GM21515 (cell line): ENCODE results near the gene SUPT3H.
"Not testable (repeated sequence)": the region's sequence is repeated elsewhere in the genome, so short reads cannot be mapped to it uniquely, and the experiment has no call there.

Source experiments
- ATAC-seq: cut with Tn5 transposase; IDR thresholded peaks from one replicate; pipeline ENCODE4 v1.9.1; 2021; ENCODE audit not compliant: unreplicated experiment

SUPT3H gene

GRCh38 chr6:45327956-45328522 lies 49.7 kb downstream of the SUPT3H start, which contains the start of gene RUNX2:
RUNX2 (plus strand) TSS chr6:45328330; CDS start chr6:45328727, 397 bp downstream.
- no peak for ATAC-seq

DNA sequence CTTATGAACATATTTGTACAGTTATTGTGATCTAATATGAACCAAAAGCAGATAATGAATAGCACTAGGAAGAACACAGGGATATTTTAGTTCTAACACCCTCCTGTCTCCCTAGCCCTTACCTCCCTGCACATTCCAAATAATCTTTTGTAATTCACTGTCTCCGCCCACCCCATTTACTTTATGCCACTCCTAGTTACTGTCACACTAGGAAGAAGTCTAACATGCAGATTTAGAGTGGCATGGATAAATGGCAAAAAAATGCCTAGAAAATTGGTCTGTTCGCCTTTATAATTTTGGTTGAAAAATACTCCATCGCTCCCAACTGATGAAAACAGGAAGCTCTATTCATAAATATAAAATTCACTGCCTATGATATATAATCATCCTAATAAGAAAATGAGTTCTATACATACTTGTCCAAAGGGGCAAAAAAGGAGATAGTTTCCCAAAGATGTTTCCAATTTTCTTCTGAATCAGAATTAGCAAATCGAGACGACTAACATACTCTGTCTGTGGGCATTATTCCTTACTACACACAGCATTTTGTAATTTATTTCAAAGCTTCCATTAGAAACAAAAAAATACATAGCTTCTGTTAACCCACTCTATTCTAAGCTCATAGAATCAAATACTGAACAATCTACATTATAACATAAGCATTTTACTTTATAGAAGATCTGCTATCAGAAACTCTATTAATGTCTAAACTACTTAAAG lies 50.9 kb downstream of the SUPT3H start:
- ATAC-seq: no peak

- ATAC-seq: no peak
These were observed 54.0 kb downstream of the SUPT3H start for GRCh38 chr6:45323656-45324224.

- no peak for ATAC-seq
These were observed 57.4 kb downstream of the SUPT3H start for GRCh38 chr6:45320349-45320748.

GRCh38 chr6:45314146-45314545 lies 63.6 kb downstream of the SUPT3H start:
- no peak for ATAC-seq

DNA sequence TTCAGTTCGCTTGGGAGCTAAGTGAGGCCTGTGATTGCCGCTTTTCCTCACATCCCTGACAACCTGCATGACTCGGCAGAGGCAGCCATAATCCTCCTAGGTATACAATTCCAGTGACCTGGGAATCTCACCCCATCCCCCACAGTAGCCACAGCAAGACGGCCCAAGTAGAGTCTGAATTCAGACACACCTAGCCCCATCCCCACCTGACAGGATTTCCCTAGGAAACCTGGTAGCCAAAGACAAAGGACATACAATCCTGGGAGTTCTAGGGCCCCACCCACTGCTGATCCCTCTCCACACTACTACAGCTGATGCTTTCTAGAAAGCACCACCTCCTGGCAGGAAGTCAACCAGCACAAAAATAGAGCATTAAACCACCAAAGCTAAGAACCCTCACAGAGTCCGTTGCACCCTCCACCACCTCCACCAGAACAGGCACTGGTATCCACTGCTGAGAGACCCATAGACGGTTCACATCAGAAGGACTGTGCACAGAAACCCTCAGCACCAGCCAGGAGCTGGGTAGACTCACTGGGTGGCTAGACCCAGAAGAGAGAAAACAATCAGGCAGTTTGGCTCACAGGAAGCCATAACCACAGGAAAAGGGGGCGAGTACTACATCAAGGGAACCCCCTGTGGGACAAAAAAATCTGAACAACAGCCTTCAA lies 67.5 kb downstream of the SUPT3H start:
- no peak for ATAC-seq

- no peak for ATAC-seq
These were observed 72.2 kb downstream of the SUPT3H start for GRCh38 chr6:45305546-45305945.

GRCh38 chr6:45302832-45303231 lies 74.9 kb downstream of the SUPT3H start:
- no peak for ATAC-seq

DNA sequence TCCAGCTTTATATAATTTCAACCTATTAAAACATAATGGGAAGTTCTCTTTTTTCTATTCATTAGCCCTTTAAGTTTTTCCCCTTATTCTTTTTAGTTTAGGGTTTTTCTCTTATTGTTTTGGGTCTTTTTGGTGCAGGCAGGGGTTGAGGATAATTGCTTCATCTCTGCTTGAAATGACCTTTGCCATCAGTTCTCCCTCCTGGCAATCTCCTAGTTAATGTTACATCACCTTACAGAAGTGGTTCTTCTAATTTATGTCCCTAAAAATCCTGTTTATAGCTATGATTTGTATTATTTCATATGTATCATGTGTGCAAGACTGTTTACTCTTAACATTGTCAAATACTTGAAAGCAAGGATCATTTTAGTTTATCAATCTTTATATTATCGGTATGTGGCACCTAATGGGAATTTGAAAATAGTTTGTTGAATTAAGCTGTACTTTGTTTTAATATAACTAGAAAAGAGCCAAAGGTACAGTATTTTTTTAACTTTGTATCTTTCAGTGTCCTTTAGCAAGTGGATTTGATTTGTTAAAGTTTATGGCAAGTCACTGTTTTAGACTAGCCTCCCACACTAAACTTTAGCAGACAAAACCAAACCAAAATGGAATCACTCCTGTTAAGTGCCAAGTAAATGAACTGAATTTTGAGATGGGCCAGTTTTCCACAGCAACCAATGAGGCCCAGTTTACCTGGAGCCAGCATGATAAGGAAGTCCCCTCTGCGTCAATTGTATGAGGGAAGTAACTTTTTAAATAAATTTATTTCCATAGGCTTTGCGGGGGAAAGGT lies 76.2 kb downstream of the SUPT3H start:
- ATAC-seq: no peak

GRCh38 chr6:45300736-45301135 lies 77.0 kb downstream of the SUPT3H start:
- no peak for ATAC-seq

DNA sequence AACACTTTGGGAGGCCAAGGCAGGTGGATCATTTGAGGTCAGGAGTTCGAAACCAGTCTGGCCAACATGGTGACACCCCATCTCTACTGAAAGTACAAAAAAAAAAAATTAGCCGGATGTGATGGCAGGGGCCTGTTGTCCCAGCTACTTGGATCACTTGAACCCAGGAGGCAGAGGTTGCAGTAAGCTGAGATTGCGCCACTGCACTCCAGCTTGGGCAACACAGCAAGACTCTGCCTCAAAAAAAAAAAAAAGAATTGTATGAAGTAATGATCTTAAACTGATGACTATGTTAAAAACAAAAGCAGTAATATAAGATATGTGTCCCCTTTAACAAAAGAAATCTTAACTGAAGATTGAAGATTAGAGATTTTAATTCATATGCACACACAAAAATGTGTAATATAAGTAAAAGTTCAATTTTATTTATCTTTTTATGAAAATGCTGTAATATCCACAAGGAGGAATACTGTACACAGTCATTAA lies 78.6 kb downstream of the SUPT3H start:
- ATAC-seq: no peak

GRCh38 chr6:45297320-45297719 lies 80.4 kb downstream of the SUPT3H start:
- no peak for ATAC-seq

DNA sequence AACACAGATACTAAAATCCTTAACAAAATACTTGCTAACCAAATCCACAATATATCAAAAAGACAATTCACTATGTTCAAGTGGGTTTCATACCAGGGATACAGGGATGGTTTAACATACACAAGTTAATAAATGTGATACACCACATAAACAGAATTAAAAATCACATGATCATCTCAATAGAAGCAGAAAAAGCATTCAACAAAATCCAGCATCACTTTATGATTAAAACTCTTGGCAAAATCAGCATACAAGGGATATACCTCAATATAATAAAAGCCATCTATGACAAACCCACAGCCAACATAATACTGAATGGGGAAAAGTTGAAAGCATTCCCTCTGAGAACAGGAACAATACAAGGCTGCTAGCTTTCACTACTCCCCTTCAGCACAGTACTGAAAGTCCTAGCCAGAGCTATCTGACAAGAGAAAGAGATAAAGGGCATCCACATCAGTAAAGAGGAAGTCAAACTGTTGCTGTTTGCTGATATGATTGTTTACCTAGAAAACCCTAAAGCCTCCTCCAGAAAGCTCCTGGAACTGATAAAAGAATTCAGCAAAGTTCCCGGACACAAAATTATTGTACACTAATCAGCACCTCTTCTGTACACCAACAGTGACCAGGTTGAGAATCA lies 83.6 kb downstream of the SUPT3H start:
- ATAC-seq: not testable (repeated sequence)

- ATAC-seq: no peak
These were observed 84.4 kb downstream of the SUPT3H start for GRCh38 chr6:45293306-45293705.

- no peak for ATAC-seq
These were observed 87.8 kb downstream of the SUPT3H start for GRCh38 chr6:45289751-45290514.

- not testable (repeated sequence) for ATAC-seq
These were observed 91.0 kb downstream of the SUPT3H start for GRCh38 chr6:45286707-45287106.

DNA sequence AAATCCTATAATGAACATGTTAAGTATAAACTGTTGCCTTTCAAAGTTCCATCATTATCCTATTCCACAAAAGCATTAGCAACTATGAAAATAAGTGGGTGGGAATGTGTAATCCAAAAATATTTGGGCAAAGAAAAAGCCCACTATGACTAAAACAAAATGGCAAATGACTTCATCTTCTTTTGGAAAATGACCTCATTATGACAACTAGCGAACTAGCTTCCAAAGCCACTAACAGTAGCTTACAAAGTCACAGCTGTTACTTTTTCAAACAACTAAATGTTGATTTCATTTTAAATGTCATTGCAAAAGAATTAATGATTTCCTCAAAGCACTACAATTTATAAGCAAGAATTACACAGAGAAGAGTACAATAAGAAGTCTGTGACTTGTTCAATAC lies 99.4 kb downstream of the SUPT3H start:
- no peak for ATAC-seq

- not testable (repeated sequence) for ATAC-seq
These were observed 100.0 kb downstream of the SUPT3H start for GRCh38 chr6:45277741-45278140.

- no peak for ATAC-seq
These were observed 102.4 kb downstream of the SUPT3H start for GRCh38 chr6:45275358-45275757.

DNA sequence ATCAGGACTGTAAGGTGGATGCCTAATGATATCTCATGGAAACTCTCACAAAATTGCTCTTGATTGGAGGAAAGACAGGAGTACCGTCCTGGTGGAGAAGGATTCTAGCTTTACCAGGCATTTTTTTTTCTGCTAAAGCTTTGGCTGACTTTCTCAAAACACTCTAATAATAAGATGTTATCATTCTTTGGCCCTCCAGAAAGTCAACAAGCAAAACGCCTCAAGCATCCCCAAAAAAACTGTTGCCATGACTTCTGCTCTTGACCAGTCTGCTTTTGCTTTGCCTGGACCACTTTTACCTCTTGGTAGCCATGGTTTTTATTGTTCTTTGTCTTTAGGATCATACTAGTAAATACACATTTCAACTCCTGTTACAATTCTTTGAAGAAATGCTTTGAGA lies 105.1 kb downstream of the SUPT3H start:
- ATAC-seq: no peak
